Glomerular visceral epithelial cell (primary cell): ENCODE results near the gene CST1.

Experiments
- DNase-seq: peaks from one replicate; pipeline ENCODE4 v3.0.0-alpha.2; 2016; ENCODE audit errors: extremely low spot score

Gene CST1

GRCh38 chr20:23705895-23706294, 44.8 kb downstream of the CST1 start:
- no peak for DNase-seq

GRCh38 chr20:23702021-23702420, 48.7 kb downstream of the CST1 start:
- DNase-seq = no peak

- DNase-seq = no peak
These were observed 49.8 kb downstream of the CST1 start for GRCh38 chr20:23700931-23701330.

- DNase-seq = no peak
These were observed 52.8 kb downstream of the CST1 start for GRCh38 chr20:23697947-23698346.
